ENCODE data around the gene BBS9.

BBS9 gene

DNA sequence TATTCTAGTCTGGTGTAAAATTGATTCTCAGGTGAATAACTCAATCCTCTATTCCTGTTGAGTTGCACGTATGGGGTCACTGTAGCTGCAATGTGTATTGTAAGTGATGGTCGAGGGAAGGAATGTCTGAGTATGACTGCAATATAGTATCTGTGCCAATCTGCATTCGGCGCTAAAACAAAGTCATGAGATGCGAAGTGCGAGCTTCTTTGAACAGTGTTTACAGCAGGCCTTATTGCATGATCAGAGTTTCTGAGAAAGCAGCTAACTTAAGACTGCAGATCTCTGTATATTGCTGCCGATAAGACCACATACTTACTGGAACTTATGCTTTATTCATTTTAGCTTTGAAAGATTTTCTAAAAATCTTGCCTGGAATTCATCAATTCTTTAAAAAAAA lies 434.3 kb downstream of the BBS9 start:
- H3K9ac ChIP-seq: no peak overlapping the region
- no peaks in the 10 kb centered on the region for H3K4me1 ChIP-seq
- H3K4me3 ChIP-seq: no peak overlapping the region
- TF ChIP-seq Cebpa-rat (IDR thresholded peaks at IDR 0.05): no peak
- H4K20me1 ChIP-seq: no peaks in the 10 kb centered on the region
- no peaks in the 10 kb centered on the region for H3K27me3 ChIP-seq
- H3K36me3 ChIP-seq: no peaks in the 10 kb centered on the region
- H3K4me2 ChIP-seq: no peak overlapping the region
- no peaks in the 10 kb centered on the region for H3K9me3 ChIP-seq
- H3K27ac ChIP-seq: no peak overlapping the region

DNA sequence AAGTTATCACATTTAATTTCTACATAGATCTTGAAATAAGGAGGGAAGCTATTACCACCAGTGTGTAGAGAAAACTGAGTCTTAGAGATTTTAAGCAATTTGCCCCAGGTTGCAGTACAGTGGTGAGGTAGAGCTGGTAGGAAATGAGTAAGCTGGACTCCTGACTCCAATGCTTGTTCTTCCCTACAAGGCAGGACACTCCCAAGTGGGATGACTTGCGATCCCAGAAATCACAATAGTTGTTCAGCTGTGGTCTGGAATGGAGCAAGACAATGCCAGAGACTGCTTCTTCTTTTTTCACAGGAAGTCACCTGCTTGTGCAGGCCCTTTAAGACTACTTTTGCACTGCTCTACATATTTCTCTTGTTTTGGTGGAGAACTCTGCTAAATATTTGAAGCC lies 448.8 kb downstream of the BBS9 start:
- H3K9me3 ChIP-seq: no peaks in the 10 kb centered on the region
- H3K9ac ChIP-seq: no peak overlapping the region
- H3K4me2 ChIP-seq: no peak overlapping the region
- H3K4me1 ChIP-seq: no peaks in the 10 kb centered on the region
- no peaks in the 10 kb centered on the region for H3K27me3 ChIP-seq
- H4K20me1 ChIP-seq: no peaks in the 10 kb centered on the region
- no peak for TF ChIP-seq Cebpa-rat (IDR thresholded peaks at IDR 0.05)
- no peak overlapping the region for H3K4me3 ChIP-seq
- no peaks in the 10 kb centered on the region for H3K36me3 ChIP-seq
- no peak overlapping the region for H3K27ac ChIP-seq

DNA sequence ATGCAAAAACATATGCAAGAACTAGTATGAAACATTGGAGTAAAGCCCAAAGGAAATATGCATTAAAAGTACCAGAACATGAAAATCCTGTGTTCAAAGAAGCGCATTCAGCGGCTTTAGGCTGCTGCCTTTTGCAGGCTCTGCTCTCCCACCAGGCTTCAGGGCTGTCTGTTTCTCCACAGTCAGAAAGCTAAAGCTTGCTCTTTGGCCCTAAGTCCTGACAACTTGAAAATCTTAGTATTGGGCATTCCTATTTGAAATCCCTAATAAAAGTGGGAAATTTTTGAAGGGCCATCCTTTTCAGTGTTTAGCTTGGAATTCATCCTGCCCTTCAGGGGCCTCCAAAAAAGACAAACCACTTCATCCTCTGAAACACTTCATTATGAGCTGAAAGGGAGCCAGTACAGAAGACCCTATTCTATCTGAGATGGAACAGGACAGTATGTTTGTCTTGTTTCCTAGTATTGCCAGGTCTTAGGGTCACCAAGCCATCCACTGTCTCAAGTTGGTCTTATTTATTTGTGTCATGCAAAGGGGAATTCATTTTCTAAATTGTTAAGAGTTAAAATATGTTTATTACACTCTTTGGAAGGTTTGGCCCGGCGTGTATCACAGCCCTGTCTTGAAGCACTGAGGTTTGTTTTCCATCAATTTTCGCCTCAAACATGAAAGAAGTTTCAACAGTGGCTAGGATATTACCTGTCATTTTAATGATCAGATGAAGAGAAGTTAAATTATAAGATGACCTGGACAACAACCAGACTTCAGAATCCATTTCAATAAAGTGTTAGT lies 449.7 kb downstream of the BBS9 start:
- Histone ChIP-seq H3K9me3 (no peaks in the 10 kb centered on the region), H3K9ac (no peak overlapping the region), H3K4me1 (no peaks in the 10 kb centered on the region), H3K27me3 (no peaks in the 10 kb centered on the region), H3K36me3 (no peaks in the 10 kb centered on the region), H3K27ac (no peak overlapping the region), H3K4me2 (no peak overlapping the region), H3K4me3 (no peak overlapping the region), H4K20me1 (no peaks in the 10 kb centered on the region)
- no peak for TF ChIP-seq Cebpa-rat (IDR thresholded peaks at IDR 0.05)

DNA sequence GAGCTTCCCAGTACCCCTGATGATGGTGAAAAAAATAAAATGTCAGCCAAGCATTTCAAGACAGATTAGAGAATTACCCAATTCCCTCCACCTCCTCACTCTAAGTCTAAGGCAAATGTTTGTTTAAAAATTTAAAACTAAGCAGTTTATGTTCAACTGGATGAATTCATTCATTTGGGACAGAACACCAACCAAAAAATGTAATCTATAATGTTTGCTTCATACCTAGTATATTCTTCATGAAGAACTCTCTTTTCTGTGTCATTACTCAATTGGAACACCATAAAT lies 450.3 kb downstream of the BBS9 start:
- H3K4me2 ChIP-seq: no peak overlapping the region
- no peaks in the 10 kb centered on the region for H3K27me3 ChIP-seq
- no peaks in the 10 kb centered on the region for H3K36me3 ChIP-seq
- H3K4me3 ChIP-seq: no peak overlapping the region
- no peaks in the 10 kb centered on the region for H3K9me3 ChIP-seq
- H4K20me1 ChIP-seq: no peaks in the 10 kb centered on the region
- no peak overlapping the region for H3K9ac ChIP-seq
- H3K4me1 ChIP-seq: no peaks in the 10 kb centered on the region
- TF ChIP-seq Cebpa-rat (IDR thresholded peaks at IDR 0.05): no peak
- H3K27ac ChIP-seq: no peak overlapping the region

DNA sequence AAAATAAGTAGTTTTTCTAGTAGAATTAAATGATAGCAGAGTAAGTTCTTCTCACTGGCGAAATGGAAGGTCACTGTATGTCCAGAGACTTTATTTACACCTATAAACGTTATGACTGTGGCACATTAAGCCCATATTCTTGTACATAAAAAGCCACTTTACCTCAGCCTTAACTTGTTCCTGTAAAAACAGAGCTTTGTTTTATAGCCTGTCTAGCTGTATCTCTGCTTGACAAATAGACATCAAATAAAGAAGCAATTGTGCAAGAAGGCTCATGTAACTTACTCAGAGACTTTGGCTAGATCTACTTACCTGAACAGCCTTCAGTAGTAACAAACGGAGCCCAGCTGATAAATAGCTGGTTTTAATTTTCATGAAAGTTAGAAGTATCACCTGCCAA lies 451.9 kb downstream of the BBS9 start:
- H4K20me1 ChIP-seq: no peaks in the 10 kb centered on the region
- no peaks in the 10 kb centered on the region for H3K9me3 ChIP-seq
- H3K4me3 ChIP-seq: no peak overlapping the region
- no peaks in the 10 kb centered on the region for H3K27me3 ChIP-seq
- no peak for TF ChIP-seq Cebpa-rat (IDR thresholded peaks at IDR 0.05)
- H3K9ac ChIP-seq: no peak overlapping the region
- no peak overlapping the region for H3K27ac ChIP-seq
- H3K4me1 ChIP-seq: no peaks in the 10 kb centered on the region
- H3K36me3 ChIP-seq: no peaks in the 10 kb centered on the region
- no peak overlapping the region for H3K4me2 ChIP-seq

DNA sequence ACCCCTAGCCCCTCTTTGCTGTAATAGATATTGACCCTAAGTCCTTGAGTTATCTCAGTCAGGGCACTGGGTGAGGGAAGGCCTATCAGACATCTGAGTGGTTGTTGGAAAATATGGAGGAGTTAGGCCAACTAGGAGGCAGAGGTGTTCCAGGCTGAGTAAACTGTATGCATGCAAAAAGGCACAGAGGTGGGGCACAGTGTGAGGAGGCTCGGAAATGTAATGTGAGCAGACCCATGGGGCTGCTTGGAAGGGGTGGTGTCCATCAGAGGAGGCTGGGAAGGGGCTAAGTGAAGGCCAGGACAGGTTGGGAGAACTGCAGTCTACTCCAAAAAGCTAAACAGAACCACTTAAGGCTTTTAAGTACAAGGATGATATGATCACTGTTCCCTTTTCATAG lies 452.7 kb downstream of the BBS9 start:
- no peak overlapping the region for H3K4me3 ChIP-seq
- H4K20me1 ChIP-seq: no peaks in the 10 kb centered on the region
- no peaks in the 10 kb centered on the region for H3K36me3 ChIP-seq
- no peaks in the 10 kb centered on the region for H3K9me3 ChIP-seq
- no peaks in the 10 kb centered on the region for H3K4me1 ChIP-seq
- no peak for TF ChIP-seq Cebpa-rat (IDR thresholded peaks at IDR 0.05)
- no peak overlapping the region for H3K4me2 ChIP-seq
- no peak overlapping the region for H3K9ac ChIP-seq
- H3K27ac ChIP-seq: no peak overlapping the region
- no peaks in the 10 kb centered on the region for H3K27me3 ChIP-seq

DNA sequence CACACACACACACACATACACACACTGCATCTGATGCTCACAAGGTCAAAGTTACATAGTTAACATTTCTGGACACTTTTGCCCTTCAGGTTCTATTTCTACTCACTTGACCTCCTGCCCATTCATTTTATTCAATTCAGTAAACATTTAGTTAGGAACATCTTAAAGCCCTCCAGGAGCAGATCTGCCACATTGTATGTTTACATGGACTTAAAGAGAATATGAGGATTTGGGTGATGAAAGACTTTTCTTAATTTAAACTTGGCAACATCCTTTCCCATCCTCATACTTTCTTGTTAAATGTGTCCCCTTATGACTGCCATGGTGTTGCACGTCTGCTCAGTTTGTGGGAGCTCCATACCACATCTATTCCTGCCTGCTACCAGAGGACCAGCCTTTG lies 453.2 kb downstream of the BBS9 start:
- no peak overlapping the region for H3K4me3 ChIP-seq
- H3K27ac ChIP-seq: no peak overlapping the region
- no peaks in the 10 kb centered on the region for H3K9me3 ChIP-seq
- no peak overlapping the region for H3K4me2 ChIP-seq
- no peaks in the 10 kb centered on the region for H4K20me1 ChIP-seq
- H3K4me1 ChIP-seq: no peaks in the 10 kb centered on the region
- no peak for TF ChIP-seq Cebpa-rat (IDR thresholded peaks at IDR 0.05)
- H3K9ac ChIP-seq: no peak overlapping the region
- no peaks in the 10 kb centered on the region for H3K36me3 ChIP-seq
- H3K27me3 ChIP-seq: no peaks in the 10 kb centered on the region

DNA sequence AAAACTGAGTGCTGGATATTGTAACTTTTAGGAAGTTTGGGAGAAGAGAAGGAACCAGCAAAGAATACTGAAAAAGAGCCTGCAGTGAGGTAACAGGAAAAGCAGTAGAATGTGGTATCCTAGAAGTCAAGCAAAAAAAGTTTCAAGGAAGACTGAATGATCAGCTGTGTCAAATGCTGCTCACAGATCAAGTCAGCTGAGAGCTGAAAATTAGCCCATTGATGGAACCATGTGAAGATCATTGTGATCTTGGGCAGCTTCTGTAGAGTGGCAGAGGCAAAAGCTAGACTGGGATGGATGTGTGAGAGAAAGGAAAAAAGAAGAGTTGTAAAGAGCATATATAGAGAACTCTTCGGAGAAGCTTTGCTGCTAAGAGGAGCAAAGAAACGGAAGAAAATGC lies 460.5 kb downstream of the BBS9 start:
- H4K20me1 ChIP-seq: no peaks in the 10 kb centered on the region
- H3K4me1 ChIP-seq: peaks cover 14% of the 10 kb centered on the region
- no peak overlapping the region for H3K9ac ChIP-seq
- H3K27ac ChIP-seq: no peak overlapping the region
- no peak for TF ChIP-seq Cebpa-rat (IDR thresholded peaks at IDR 0.05)
- H3K9me3 ChIP-seq: no peaks in the 10 kb centered on the region
- no peaks in the 10 kb centered on the region for H3K36me3 ChIP-seq
- no peak overlapping the region for H3K4me2 ChIP-seq
- no peaks in the 10 kb centered on the region for H3K27me3 ChIP-seq
- H3K4me3 ChIP-seq: no peak overlapping the region

DNA sequence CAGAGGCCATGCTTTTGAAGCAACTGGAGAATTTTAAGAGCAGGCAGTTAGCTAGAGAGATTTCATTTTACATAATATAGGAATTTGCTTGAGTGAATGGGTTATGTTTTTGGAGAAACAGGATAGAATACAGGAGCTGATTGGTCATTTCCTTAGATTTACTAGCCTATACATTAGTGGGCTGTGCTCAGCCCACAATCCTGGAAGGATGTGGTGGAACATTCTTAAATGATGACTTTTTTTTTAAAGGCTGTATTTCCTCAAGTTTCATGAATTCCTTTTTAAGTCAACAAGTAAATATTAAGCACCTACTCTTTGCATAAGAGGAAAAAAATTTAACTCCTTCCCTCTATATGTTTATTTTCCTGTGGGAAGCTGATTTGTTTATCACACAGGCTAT lies 461.6 kb downstream of the BBS9 start:
- no peaks in the 10 kb centered on the region for H3K9me3 ChIP-seq
- H3K27me3 ChIP-seq: no peaks in the 10 kb centered on the region
- TF ChIP-seq Cebpa-rat (IDR thresholded peaks at IDR 0.05): no peak
- H3K27ac ChIP-seq: no peak overlapping the region
- no peak overlapping the region for H3K9ac ChIP-seq
- H3K4me3 ChIP-seq: no peak overlapping the region
- no peaks in the 10 kb centered on the region for H3K36me3 ChIP-seq
- H3K4me2 ChIP-seq: peak overlapping the region; percentile 54
- H4K20me1 ChIP-seq: no peaks in the 10 kb centered on the region
- peaks cover 14% of the 10 kb centered on the region for H3K4me1 ChIP-seq

DNA sequence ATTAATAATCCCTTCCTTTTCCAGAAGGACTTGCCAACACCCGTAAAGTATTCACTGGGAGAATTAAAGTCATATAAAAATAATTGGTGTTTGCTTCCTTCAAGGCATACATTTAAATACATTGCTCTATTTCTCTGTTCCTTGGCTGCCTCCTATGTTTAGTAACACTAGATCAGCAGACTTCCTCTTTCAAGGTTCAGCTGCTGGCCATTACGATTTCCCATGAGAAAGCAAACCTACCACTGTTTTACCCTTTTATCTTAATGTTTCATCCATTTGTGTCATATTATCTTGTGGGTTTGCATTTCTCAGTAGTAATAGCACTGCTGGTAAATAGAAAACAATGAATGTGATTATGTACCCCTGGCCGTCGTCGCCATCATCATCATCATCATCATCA lies 462.1 kb downstream of the BBS9 start:
- Histone ChIP-seq H3K4me2 (peak overlapping the region; percentile 54), H4K20me1 (no peaks in the 10 kb centered on the region)

DNA sequence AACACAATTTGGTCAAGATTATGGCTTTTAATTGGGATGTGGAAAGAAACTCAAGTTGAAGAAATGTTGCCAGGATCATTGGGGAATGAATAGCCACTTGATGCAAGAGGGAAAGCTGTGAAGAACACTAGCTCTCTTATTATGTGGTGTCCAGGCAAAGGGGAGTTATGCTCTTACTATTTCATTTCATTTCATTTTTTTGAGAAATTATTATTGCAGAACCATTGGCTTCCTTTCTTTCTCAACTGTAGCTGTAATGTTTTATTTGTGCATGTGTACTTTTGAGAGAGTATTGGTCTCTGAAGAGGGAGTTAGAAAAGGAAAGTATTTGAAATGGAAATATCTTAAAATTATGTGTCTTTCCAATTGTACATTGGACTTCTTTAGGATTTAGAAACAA lies 463.4 kb downstream of the BBS9 start:
- H3K4me3 ChIP-seq: no peak overlapping the region
- H3K27me3 ChIP-seq: no peaks in the 10 kb centered on the region
- H3K4me2 ChIP-seq: no peak overlapping the region
- no peak for TF ChIP-seq Cebpa-rat (IDR thresholded peaks at IDR 0.05)
- H3K9me3 ChIP-seq: no peaks in the 10 kb centered on the region
- no peaks in the 10 kb centered on the region for H3K36me3 ChIP-seq
- peaks cover 14% of the 10 kb centered on the region for H3K4me1 ChIP-seq
- no peak overlapping the region for H3K27ac ChIP-seq
- no peaks in the 10 kb centered on the region for H4K20me1 ChIP-seq
- H3K9ac ChIP-seq: no peak overlapping the region

More for the DNA sequence above, 462.1 kb downstream of the BBS9 start:
- no peaks in the 10 kb centered on the region for H3K36me3 ChIP-seq
- no peak overlapping the region for H3K4me3 ChIP-seq
- H3K4me1 ChIP-seq: peaks cover 14% of the 10 kb centered on the region
- no peak overlapping the region for H3K9ac ChIP-seq
- H3K27ac ChIP-seq: no peak overlapping the region
- H3K9me3 ChIP-seq: no peaks in the 10 kb centered on the region
- no peak for TF ChIP-seq Cebpa-rat (IDR thresholded peaks at IDR 0.05)
- H3K27me3 ChIP-seq: no peaks in the 10 kb centered on the region

All from BLaER1 (cell line).